HuH-7 (cell line): Measurements from ENCODE around the gene ANP32A.
"Not testable (repeated sequence)": the region's sequence is repeated elsewhere in the genome, so short reads cannot be mapped to it uniquely, and the experiment has no call there.

Experiments
- DNase-seq: peaks from one replicate; pipeline ENCODE4 v3.0.0; 2011; ENCODE audit warnings: low spot score

Gene ANP32A

GRCh38 chr15:68781766-68782588 lies 38.7 kb downstream of the ANP32A start:
- no peak for DNase-seq

GRCh38 chr15:68781217-68781616 lies 39.5 kb downstream of the ANP32A start:
- no peak for DNase-seq

GRCh38 chr15:68778876-68779275 lies 41.8 kb downstream of the ANP32A start:
- no peak for DNase-seq

- no peak for DNase-seq
These were observed 44.0 kb downstream of the ANP32A start for GRCh38 chr15:68776477-68777270.

GRCh38 chr15:68775671-68776476 lies 44.8 kb downstream of the ANP32A start:
- DNase-seq, result no peak

- DNase-seq, result no peak
These were observed 45.5 kb downstream of the ANP32A start for GRCh38 chr15:68775236-68775577.

GRCh38 chr15:68774521-68775235 lies 46.0 kb downstream of the ANP32A start:
- no peak for DNase-seq

- no peak for DNase-seq
These were observed 46.6 kb downstream of the ANP32A start for GRCh38 chr15:68774120-68774519.

- DNase-seq, result no peak
These were observed 47.7 kb downstream of the ANP32A start for GRCh38 chr15:68773036-68773435.

- no peak for DNase-seq
These were observed 50.5 kb downstream of the ANP32A start for GRCh38 chr15:68770216-68770615.

GRCh38 chr15:68769702-68770101 lies 51.0 kb downstream of the ANP32A start:
- no peak for DNase-seq

- DNase-seq, result no peak
These were observed 52.4 kb downstream of the ANP32A start for GRCh38 chr15:68768321-68768720.

- no peak for DNase-seq
These were observed 52.9 kb downstream of the ANP32A start for GRCh38 chr15:68767833-68768232.

- no peak for DNase-seq
These were observed 54.9 kb downstream of the ANP32A start for GRCh38 chr15:68765602-68766368.

- no peak for DNase-seq
These were observed 56.6 kb downstream of the ANP32A start for GRCh38 chr15:68764090-68764489.

GRCh38 chr15:68763063-68763462 lies 57.6 kb downstream of the ANP32A start:
- no peak for DNase-seq

- DNase-seq, result not testable (repeated sequence)
These were observed 60.6 kb downstream of the ANP32A start for GRCh38 chr15:68759982-68760579.

- DNase-seq, result no peak
These were observed 65.0 kb downstream of the ANP32A start for GRCh38 chr15:68755731-68756130.

GRCh38 chr15:68751622-68752021 lies 69.1 kb downstream of the ANP32A start:
- DNase-seq, result no peak

GRCh38 chr15:68749793-68750192 lies 70.9 kb downstream of the ANP32A start:
- DNase-seq, result no peak

- no peak for DNase-seq
These were observed 71.3 kb downstream of the ANP32A start for GRCh38 chr15:68749365-68749764.
